Upper lobe of right lung (tissue), 1 donor: ENCODE measurements around the gene ST8SIA5. TPM values are rescaled to one million over a fixed set of nuclear protein-coding genes. Genes with fewer than 3 reads are reported as not detected.

Experiments
- ATAC-seq: fragments of 200-7000 bp; cut with Tn5 transposase; one replicate; pipeline ENCODE4 v1.9.1; 2020; ENCODE audit warnings: mild to moderate bottlenecking, moderate library complexity
- DNase-seq: peaks from one replicate; pipeline ENCODE4 v3.0.0-alpha.2; 2020
- H3K27ac ChIP-seq: fragments of 200-600 bp; one replicate; pipeline ENCODE4 v1.8.0; 2022
- H3K27me3 ChIP-seq: fragments of 200-600 bp; one replicate; pipeline ENCODE4 v1.8.0; 2022; ENCODE audit warnings: mild to moderate bottlenecking
- H3K36me3 ChIP-seq: fragments of 200-600 bp; one replicate; pipeline ENCODE4 v1.8.0; 2022
- H3K4me1 ChIP-seq: fragments of 200-600 bp; one replicate; pipeline ENCODE4 v1.8.0; 2022
- H3K4me3 ChIP-seq: fragments of 200-600 bp; one replicate; pipeline ENCODE4 v1.8.0; 2022; ENCODE audit warnings: mild to moderate bottlenecking
- H3K9me3 ChIP-seq: fragments of 200-600 bp; one replicate; pipeline ENCODE4 v1.8.0; 2022
- CTCF ChIP-seq: fragments of 200-600 bp; IDR thresholded peaks from one replicate; pipeline ENCODE4 v1.8.0; 2022; ENCODE audit warnings: antibody characterized with exemption
- intact Hi-C: fragments of 100-400 bp; cut with DNase I; formaldehyde crosslinking; loops from one replicate; pipeline ENCODE4 v1.11.0; 2022
- total RNA-seq: library from RNA; stranded (reverse); fragmentation: NEBNext Ultra II Directional; extraction: Animal tissue kit (Norgen Biotek cat#: 25700); gene quantifications from one replicate; pipeline ENCODE4 v1.2.1, GENCODE V29; 2021
- donor health status: DM: no; HTN: yes; CAD: no; lungs with severe emphysema.

ST8SIA5 gene
- total RNA-seq, 1 donor from 2014 or later, result not detected

GRCh38 chr18:46632401-46633071 lies 124.3 kb downstream of the ST8SIA5 start:
- H3K9me3 ChIP-seq, result peaks cover 4% of the 10 kb centered on the region
- H3K27ac ChIP-seq, result no peak overlapping the region
- ATAC-seq (no peak), DNase-seq (no peak)
- no peak for TF ChIP-seq CTCF
- intact Hi-C loops, result no loop called here
- no peaks in the 10 kb centered on the region for H3K4me1 ChIP-seq
- H3K36me3 ChIP-seq, result no peaks in the 10 kb centered on the region
- H3K4me3 ChIP-seq, result no peak overlapping the region
- no peaks in the 10 kb centered on the region for H3K27me3 ChIP-seq

GRCh38 chr18:46630991-46631390 lies 125.9 kb downstream of the ST8SIA5 start:
- TF ChIP-seq CTCF, result no peak
- Histone ChIP-seq H3K36me3 (no peaks in the 10 kb centered on the region), H3K27me3 (no peaks in the 10 kb centered on the region), H3K4me1 (no peaks in the 10 kb centered on the region), H3K27ac (no peak overlapping the region), H3K4me3 (no peak overlapping the region), H3K9me3 (peaks cover 4% of the 10 kb centered on the region)
- ATAC-seq, result no peak
- no peak for DNase-seq
- intact Hi-C loops, result no loop called here

GRCh38 chr18:46630160-46630559 lies 126.7 kb downstream of the ST8SIA5 start:
- Histone ChIP-seq H3K36me3 (no peaks in the 10 kb centered on the region), H3K9me3 (peaks cover 4% of the 10 kb centered on the region), H3K4me3 (no peak overlapping the region), H3K27me3 (no peaks in the 10 kb centered on the region), H3K4me1 (no peaks in the 10 kb centered on the region), H3K27ac (no peak overlapping the region)
- DNase-seq (no peak), ATAC-seq (no peak)
- intact Hi-C loops, result no loop called here
- no peak for TF ChIP-seq CTCF

- Histone ChIP-seq H3K4me3 (no peak overlapping the region), H3K4me1 (no peaks in the 10 kb centered on the region), H3K9me3 (peaks cover 4% of the 10 kb centered on the region), H3K27ac (no peak overlapping the region), H3K27me3 (no peaks in the 10 kb centered on the region), H3K36me3 (no peaks in the 10 kb centered on the region)
- no peak for ATAC-seq
- intact Hi-C loops, result no loop called here
- DNase-seq, result no peak
- TF ChIP-seq CTCF, result no peak
Measured at GRCh38 chr18:46629361-46629760, 127.5 kb downstream of the ST8SIA5 start.

- no peak for DNase-seq
- Histone ChIP-seq H3K4me1 (no peaks in the 10 kb centered on the region), H3K36me3 (no peaks in the 10 kb centered on the region), H3K27me3 (no peaks in the 10 kb centered on the region), H3K27ac (no peak overlapping the region), H3K9me3 (no peaks in the 10 kb centered on the region), H3K4me3 (no peak overlapping the region)
- TF ChIP-seq CTCF, result no peak
- ATAC-seq, result no peak
- intact Hi-C loops, result no loop called here
Measured at GRCh38 chr18:46628206-46628605, 128.6 kb downstream of the ST8SIA5 start.

- no peaks in the 10 kb centered on the region for H3K9me3 ChIP-seq
- TF ChIP-seq CTCF, result no peak
- ATAC-seq (no peak), DNase-seq (no peak)
- H3K36me3 ChIP-seq, result no peaks in the 10 kb centered on the region
- no peaks in the 10 kb centered on the region for H3K27me3 ChIP-seq
- H3K4me3 ChIP-seq, result no peak overlapping the region
- H3K27ac ChIP-seq, result no peak overlapping the region
- H3K4me1 ChIP-seq, result no peaks in the 10 kb centered on the region
- intact Hi-C loops, result no loop called here
Measured at GRCh38 chr18:46627136-46627535, 129.7 kb downstream of the ST8SIA5 start.
